Prostate gland (tissue), 2 donors: ENCODE results near the gene FAR1.

Source experiments
- POLR2A ChIP-seq: fragments of 450-650 bp; IDR thresholded peaks from one replicate; pipeline ENCODE4 v1.6.1; 2016; ENCODE audit warnings: antibody characterized with exemption, mild to moderate bottlenecking
- POLR2AphosphoS5 ChIP-seq: sonication (generic); formaldehyde crosslinking; IDR thresholded peaks from one replicate; pipeline ENCODE4 v1.6.1; 2017; ENCODE audit warnings: antibody characterized with exemption
- TF ChIP-seq, protein P1 (sequence below), 4 experiments: fragments of 200-600 bp in 2 of 4; fragments of 450-650 bp in 2 of 4; sonication (generic) in 2 of 4; IDR thresholded peaks; 1 replicate in 3 of 4; 2 replicates in 1 of 4; pipeline ENCODE4 v1.5.1; 2016 to 2019; ENCODE audit warnings: antibody characterized with exemption in 4 of 4, mild to moderate bottlenecking in 2 of 4, moderate library complexity in 2 of 4

DNA sequence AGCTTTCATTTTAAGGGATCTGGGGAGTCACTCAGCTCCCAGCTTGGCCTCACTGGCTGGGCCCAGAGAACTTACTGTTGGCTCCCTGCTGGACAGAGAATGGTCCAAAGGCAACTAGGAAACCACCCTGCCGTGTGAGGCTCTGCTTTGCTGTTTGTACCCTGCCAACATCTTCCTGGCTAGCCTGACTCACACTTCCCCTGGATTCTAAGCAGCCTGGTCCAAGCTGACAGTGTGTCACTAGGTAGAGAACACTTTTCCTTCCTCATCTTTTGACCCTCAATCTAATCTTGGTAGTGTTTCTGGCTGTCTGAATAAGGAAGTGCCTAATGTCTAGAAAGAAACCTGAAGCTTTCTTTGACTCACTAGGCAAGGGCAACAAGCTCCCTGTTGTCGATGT is 76.7 kb downstream of the FAR1 start:
- TF ChIP-seq POLR2A (no peak), POLR2AphosphoS5 (no peak)
- TF ChIP-seq, protein P1, sequence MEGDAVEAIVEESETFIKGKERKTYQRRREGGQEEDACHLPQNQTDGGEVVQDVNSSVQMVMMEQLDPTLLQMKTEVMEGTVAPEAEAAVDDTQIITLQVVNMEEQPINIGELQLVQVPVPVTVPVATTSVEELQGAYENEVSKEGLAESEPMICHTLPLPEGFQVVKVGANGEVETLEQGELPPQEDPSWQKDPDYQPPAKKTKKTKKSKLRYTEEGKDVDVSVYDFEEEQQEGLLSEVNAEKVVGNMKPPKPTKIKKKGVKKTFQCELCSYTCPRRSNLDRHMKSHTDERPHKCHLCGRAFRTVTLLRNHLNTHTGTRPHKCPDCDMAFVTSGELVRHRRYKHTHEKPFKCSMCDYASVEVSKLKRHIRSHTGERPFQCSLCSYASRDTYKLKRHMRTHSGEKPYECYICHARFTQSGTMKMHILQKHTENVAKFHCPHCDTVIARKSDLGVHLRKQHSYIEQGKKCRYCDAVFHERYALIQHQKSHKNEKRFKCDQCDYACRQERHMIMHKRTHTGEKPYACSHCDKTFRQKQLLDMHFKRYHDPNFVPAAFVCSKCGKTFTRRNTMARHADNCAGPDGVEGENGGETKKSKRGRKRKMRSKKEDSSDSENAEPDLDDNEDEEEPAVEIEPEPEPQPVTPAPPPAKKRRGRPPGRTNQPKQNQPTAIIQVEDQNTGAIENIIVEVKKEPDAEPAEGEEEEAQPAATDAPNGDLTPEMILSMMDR (IDR thresholded peaks at IDR 0.05): no peak
